Erythroblast (primary cell): Measurements from ENCODE around the gene LRRC4B.
"Not testable (repeated sequence)": the region's sequence is repeated elsewhere in the genome, so short reads cannot be mapped to it uniquely, and the experiment has no call there.

Source experiments
- DNase-seq, 2 experiments: peaks; one replicate each; lab custom pipeline; 2025; lab: John Stamatoyannopoulos, UW
- GATA1 ChIP-seq: IDR thresholded peaks from 2 replicates; pipeline ENCODE4 v1.6.1; 2011; ENCODE audit warnings: low read depth, mild to moderate bottlenecking, control low read depth, low read length, moderate library complexity
- POLR2A ChIP-seq: IDR thresholded peaks from 2 replicates; pipeline ENCODE4 v1.6.1; 2011; ENCODE audit warnings: mild to moderate bottlenecking, low read length

Gene LRRC4B

DNA sequence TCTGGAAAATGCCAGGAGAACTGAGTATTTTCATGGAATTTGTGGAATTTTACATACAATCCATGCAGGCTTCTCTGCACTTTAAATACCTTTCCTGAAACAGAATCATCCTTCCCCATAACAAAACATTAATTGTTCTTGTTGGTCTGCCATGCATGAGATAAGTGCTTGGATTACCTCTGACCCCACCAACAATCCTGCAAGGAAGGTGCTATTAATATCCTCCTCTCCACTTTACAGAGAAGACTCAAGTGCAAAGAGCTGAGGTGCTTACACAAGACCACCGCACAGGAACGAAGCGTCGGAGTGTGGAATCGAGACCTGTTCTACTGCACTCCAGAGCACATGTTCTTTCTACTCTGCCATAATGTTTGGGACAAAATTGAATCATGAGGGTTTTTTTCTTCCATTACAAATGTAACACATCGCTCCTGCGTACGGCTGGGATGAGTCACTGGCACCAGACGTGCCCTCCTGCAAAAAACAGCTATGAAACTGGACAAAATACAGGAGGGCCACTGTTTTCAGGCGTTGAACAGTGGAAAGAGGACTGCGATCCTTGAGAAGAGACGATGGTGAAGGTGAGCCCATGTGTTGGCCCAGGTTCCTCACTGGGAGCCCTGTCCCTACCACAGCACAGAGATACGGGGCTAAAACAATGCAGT is 12.9 kb upstream of the LRRC4B start:
- no peak for DNase-seq
- no peak for TF ChIP-seq POLR2A

DNA sequence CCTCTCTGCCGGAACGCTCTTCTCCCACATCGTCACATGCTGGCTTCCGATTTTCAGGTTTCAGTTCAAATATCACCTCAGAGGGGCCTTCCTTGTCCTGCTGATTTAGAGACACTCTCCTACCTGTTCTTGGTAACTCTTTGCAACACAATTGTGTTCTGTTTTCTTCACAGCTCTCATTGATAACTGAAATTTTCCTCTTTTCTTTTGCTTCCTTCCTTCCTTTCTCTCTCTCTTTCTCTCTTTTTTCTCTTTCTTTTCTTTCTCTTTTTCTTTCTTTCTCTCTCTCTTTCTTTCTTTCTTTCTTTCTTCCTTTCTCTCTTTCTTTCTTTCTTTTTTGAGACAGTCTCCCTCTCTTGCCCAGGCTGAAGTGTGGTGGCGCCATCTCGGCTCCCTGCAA is 12.0 kb upstream of the LRRC4B start:
- no peak for DNase-seq
- TF ChIP-seq POLR2A, result no peak
- no peak for TF ChIP-seq GATA1

DNA sequence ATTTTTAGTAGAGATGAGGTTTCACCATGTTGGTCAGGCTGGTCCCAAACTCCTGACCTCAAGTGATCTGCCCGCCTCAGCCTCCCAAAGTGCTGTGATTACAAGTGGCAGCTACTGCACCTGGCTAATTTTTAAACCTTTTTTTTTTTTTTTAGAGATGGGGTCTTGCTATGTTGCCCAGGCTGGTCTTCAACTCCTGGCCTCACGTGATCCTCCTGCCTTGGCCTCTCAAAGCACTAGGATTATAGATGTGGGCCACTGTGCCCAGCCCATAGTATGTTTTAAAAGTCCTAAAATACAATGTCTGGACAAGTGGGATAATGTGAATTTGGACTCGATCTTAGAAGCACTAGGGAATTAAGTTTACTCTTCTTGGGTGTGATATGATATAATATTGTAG is 8.5 kb upstream of the LRRC4B start:
- DNase-seq, result not testable (repeated sequence)

DNA sequence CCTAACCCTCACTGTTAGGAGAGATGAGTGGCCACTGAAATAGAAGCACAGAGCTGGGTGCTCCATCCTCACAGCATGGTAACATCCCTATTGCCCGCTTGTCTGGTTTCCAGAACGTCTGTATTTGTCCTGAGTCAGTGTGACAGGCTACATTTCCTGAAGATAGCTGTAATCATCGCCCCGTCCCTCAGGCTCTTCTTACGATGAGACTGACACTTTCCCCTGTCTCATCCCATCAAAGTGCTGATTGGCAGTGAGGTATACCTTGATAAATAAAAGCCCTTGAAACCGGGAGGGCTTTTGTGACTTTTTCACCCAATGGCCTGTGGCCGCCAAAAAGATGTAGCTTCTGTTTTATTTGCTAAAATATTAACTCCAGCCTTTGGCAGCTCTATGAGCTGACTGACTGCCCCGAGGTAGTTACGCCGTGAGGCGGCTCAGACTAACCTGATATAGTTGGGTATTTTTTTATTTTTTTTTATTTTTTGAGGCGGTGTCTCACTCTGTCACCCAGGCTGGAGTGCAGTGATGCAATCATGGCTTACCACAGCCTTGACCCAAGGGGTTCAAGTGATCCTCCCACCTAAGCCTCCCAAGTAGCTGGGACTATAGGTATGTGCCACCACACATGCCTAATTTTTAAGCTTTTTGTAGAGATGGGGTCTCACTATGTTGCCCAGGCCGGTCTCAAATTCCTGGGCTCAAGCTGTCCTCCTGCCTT is 5.7 kb upstream of the LRRC4B start:
- no peak for DNase-seq
- no peak for TF ChIP-seq POLR2A
- no peak for TF ChIP-seq GATA1

DNA sequence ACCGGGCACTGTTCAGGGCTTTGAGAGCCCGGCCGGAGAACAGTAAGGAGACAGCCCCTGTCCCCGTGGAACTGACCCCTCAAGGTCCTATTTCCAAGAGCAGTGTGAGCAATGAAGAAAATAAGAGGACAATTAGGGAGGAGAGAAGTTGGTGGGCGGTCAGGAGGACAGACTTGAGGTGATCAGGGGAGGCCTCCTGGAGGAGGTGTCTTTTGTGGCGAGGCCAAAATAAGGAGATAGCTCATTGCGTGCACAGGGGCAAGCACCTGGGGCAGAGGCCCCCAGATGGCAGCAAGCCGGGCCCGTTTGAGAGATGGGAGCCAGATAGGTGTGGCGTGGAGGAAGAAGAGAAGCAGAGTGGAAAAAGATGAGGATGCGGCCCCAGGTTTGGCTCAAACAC is 2.8 kb upstream of the LRRC4B start:
- DNase-seq, result no peak
- no peak for TF ChIP-seq GATA1
- no peak for TF ChIP-seq POLR2A

DNA sequence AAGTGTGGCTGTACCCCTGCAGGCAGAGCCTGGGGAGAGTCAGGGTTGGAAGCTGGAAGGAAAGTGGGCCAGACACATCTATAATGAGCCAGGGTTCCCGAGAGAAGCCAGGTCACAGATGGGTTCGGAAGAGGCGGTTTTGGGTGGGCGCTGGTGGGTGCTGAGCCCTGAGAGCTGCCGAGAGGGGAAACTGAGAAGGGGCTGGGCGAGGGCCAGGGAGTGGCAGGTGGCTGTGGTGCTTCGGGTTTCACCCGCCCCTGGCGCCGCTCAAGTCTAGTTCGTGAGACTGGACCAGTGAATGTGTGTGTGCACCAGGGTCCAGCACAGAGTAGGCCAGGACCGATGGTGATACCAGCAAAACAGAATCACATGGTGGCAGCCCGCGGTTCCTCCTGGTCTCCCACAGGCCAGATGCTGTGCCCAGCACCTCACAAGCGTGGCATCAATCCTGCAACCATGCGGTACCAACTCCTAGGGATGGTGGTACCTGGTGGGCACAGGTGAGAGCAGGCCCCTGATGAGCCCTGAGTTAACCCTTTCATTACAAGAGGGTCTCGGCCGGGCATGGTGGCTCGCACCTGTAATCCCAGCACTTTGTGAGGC is 1.8 kb upstream of the LRRC4B start:
- DNase-seq, result no peak

DNA sequence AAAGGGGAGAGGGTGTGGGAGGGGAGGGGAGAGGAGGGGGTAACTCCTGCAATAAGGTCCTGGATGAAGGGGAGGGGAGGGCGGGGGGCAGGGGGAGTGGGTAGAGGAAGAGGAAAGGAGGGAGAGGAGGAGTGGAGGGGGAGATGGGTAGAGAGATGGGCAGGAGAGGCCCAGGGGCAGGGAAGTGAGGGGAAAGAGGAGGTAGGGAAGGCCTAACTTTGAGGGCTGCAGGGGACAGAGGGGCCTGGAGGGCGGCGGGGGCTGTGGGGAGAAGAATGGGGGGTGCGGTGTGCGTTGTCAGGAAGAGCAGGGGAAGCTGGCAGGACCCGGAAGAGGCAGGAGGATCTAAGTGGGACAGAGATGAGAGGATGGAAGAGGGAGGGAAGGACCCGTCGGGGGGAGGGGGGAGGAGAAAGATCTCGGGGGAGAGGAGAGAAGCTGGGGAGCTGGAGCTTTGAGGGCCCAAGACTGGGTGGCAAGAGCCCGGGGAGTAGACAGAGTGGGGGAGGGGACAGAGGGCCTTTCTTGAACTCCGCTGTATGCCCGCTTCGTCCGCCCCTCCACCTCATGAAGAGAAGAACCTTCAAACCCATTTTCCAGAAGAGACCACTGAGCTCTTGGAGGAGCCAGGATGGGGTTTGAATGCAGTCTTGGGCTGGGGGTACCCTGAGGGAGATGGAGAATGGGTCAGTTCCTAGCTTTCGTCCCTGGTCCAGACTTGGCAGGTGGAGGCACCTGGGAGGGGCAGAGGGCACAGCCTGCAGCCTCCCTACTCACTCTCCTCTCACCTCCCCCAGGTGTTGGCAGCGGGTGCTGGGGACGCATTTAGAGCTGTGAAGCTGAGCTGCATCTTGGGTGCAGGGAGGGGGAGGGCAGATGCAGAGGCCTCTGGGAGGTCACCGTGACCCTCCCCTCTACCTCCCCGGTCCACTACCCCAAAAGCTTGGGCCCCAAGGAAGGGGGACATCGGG is 778 bp upstream of the LRRC4B start:
- TF ChIP-seq GATA1 (no peak), POLR2A (no peak)
- DNase-seq, result no peak

More for the DNA sequence above, 1.8 kb upstream of the LRRC4B start:
- TF ChIP-seq GATA1, result no peak
- no peak for TF ChIP-seq POLR2A

DNA sequence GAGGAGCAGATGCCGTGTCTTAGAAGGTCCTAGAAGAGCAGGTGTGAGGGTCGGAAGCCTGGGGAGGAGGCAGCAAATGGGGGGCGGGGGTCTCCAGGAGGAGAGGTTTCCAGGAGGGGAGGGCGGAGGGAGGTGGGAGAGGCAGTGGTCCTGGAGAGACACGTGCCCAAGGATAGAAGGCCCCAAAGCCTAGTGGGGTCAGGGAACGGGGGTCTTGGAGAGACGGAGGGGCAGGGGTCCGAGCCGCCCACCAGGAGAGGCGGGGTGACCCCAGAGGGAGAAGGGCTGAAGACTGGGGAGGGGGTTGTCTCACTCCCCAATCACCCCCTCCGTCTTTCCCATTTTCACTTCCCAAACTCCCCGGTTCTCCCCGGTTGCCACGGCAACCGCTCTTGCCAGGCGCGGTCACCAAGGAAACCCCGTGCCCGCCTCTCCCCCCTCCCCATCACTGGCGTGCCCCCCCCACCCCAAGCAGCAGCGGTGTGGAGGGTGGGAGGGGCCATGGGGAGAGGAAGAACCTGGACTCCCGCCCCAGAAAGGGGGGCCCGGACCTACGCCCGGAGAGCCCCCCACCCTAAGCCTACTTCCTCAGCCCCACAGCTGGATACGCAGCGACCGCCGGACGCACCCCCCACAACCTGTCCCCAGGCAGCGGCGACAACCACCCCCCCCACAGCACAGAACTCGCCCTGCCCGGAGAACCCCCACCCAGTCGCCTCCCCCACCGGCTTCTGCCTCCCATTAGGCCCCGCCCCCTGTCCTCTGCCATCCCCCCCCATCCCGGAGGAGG is 988 bp downstream of the LRRC4B start:
- no peak for TF ChIP-seq POLR2A
- no peak for TF ChIP-seq GATA1
- DNase-seq, result no peak

DNA sequence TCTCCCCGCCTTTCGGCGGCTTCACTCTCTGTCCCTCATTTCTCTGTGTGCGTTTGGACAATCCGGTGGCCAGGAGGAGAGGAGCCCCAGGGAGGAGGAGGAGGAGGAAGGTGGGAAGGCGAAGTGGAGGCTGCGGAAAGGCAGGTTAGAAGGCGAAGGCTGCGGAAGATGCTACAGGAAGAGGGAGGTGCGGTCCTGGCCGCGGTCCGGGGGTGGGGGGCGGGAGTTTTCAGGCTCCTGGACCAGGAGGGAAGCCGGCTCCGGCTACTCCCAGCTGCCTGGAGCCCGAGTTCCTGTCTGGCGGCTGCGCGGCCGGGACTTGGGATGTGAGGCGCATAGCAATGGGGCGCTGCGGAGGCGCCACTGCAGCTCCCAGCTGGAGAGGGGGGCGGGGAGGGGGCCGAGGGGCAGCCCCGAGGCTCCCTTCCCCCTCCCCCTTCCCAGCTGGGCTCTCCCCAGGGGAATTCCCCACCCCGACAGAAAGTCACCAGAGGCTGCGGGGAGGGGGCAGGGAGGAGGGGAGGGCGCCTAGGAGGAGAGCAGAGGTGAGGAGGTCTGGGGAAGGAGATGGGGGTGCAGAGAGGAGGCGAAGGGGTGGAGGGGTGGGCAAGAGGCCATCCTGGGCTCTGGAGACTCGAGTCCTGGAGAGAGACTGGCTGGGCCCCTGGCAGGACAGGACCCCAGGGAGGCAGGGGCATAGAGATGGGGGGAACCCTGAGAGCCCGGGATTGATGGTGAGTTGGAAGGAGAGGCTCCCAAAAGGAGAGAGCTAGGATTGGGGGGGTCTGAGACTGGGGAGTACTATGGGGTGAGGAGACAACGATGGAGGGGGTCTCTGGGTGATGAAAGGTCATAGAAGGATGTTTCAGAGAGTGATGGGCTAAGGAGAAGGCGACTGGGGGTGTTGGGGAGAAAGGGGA is 2.0 kb downstream of the LRRC4B start:
- no peak for DNase-seq
- TF ChIP-seq GATA1 (no peak), POLR2A (no peak)

DNA sequence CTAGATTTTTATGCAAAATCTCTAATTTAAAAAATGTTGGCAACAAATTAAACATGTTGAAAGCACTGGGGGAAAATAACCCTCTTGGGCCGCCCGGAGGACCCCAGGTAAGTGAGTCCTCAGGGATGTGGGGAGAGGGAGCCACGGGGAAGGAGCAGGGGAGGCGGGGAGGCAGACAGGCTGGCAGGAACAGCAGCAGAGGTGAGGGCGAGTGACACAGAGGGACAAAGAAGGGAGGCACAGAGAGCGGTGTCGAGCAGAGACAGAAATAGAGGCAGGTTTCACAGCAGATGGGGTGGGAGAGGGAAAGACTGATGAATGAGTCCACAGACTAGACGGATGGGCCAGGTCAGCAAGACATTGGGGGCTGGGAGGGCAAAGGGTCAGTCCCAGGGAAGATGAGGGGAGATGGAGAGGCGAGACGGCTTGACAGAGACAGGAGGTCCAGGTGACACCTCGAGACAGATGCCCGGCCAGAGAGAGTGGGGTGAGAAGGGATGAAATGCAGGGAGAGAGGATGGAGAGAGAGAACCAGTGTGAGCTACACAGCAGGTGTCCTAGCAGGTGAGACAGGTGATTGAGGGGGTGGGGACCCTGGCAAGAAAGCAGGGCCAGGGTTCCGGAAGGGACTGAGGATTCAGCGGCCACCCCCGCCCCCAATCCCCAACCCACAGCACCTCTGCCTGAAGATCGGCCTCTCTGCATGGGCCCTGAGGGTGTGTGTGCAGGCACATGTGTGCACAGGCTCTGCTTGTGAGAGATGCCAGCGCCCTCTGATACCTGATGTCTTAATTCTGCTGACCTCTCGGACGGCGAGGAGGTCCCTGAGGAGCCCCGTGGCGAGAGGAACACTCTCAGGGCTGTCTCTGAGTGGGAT is 3.8 kb downstream of the LRRC4B start:
- no peak for DNase-seq
- TF ChIP-seq GATA1 (no peak), POLR2A (no peak)

DNA sequence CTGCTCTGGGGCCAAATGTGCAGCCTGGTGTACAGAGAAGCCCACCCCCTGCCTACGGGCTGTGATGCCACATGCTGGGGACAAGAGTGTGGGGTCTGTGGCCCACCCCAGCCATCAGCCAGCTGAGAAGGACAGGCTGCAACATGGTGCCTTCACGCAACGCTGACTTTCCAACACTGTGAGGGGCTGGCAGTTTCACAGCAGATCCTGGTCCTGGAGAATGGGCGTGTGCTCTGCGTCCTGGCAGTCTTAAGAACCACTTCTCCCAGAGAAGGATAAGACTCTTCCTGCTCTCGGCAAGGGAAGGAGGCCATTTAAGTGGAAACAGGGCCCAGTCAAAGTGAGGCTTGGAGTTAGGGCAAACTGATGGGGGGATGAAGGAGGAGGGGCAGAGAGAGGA is 4.6 kb downstream of the LRRC4B start:
- DNase-seq, result no peak
- no peak for TF ChIP-seq POLR2A
- no peak for TF ChIP-seq GATA1
